ENCODE results near the gene SMAD3. TPM values are rescaled to one million over a fixed set of nuclear protein-coding genes. Genes with fewer than 3 reads are reported as not detected.

Gene SMAD3
- total and polyA plus RNA-seq, 2 of the 4 experiments (the other 2 are of a cell fraction): 71.0 to 177 TPM

DNA sequence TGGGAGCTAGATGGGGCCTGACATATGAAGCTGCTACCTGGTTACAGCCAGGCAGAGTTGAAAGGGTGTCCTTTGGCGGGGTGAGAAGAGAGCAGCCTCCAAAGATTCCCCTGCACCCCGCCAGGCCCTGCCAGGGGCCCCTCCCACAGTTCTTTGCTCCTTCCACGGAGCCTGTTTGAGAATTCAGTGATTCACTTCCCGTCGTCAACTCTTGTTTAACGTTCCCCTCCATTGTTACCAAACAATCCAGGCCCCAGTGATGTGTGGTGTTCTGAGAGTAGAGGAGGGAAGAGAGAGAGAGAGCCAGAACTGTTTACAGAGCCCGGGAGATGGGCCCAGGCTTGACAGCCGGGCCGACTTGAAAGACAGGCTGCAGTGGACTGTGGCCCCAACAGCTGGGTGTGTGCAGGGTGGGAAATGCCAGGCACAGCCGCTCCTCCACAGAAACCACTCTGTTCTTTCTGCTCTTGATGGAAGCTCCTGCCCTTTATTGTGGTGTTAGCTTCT, 81.5 kb downstream of the SMAD3 start:
- POLR2A ChIA-PET (ENCODE audit: unreplicated experiment): interaction anchor here (1.0 kb wide), 1 partner anchor 22 kb away, joined by 3 read pairs; no protein-coding TSS in a partner anchor
- intact Hi-C loops (cut with micrococcal nuclease): loop anchor here (10.0 kb wide), 1 partner anchor 202 kb away; no protein-coding TSS in a partner anchor
- CTCF ChIA-PET: interaction anchor here (1.1 kb wide), 1 partner anchor 21 kb away, joined by 4 read pairs; no protein-coding TSS in a partner anchor

More for the DNA sequence above, 81.5 kb downstream of the SMAD3 start:
- peaks cover 27% of the 10 kb centered on the region; the same call in 1 of the 2 replicates for H4K20me1 ChIP-seq (ENCODE audit: insufficient read depth, low read length)
- peak overlapping the region; percentile 96 for H3K23ac ChIP-seq (ENCODE audit: low read depth, low read length)
- H4K8ac ChIP-seq (ENCODE audit: low read depth in 2 of 2, low read length in 2 of 2): peak overlapping the region; percentile 84 to 93
- peak overlapping the region; percentile 93 for H3K27ac ChIP-seq (ENCODE audit: insufficient read depth, low read length)
- H3K4me1 ChIP-seq (ENCODE audit: control insufficient read depth, insufficient read depth, low read length): peaks cover 58% of the 10 kb centered on the region
- TF ChIP-seq FOS (IDR thresholded peaks at IDR 0.05; ENCODE audit: low read depth, low read length) (peak; percentile 81), BHLHE40 (IDR thresholded peaks at IDR 0.05; ENCODE audit: low read depth, low read length) (peak; percentile 53), CEBPB (IDR thresholded peaks at IDR 0.05; ENCODE audit: low read depth, low read length) (peak; percentile 52; the same call in 1 of the 2 replicates), RAD21 (IDR thresholded peaks at IDR 0.05; ENCODE audit: low read length) (peak; percentile 23; the same call in 1 of the 2 replicates), MAFK (IDR thresholded peaks at IDR 0.05; ENCODE audit: low read depth, low read length) (no peak), MAZ (IDR thresholded peaks at IDR 0.05; ENCODE audit: borderline replicate concordance, low read depth, low read length) (peak; percentile 74; the same call in 1 of the 2 replicates), SMC3 (IDR thresholded peaks at IDR 0.05; ENCODE audit: low read depth, low read length) (peak; percentile 31), NFE2L2 (IDR thresholded peaks at IDR 0.05; ENCODE audit: low read depth, low read length) (0 out of 2 replicates have a peak, but pooled peaks have one; percentile 12), MXI1 (IDR thresholded peaks at IDR 0.05; ENCODE audit: borderline replicate concordance, low read depth, low read length) (0 out of 2 replicates have a peak, but pooled peaks have one; percentile 31), CHD1 (IDR thresholded peaks at IDR 0.05; ENCODE audit: low read depth, low read length) (0 out of 2 replicates have a peak, but pooled peaks have one; percentile 74), POLR2A (IDR thresholded peaks at IDR 0.05; ENCODE audit: low read depth, low read length) (peak; percentile 86; the same call in 1 of the 2 replicates), RFX5 (IDR thresholded peaks at IDR 0.05; ENCODE audit: low read depth, low read length) (no peak)
- TF ChIP-seq, protein P1, sequence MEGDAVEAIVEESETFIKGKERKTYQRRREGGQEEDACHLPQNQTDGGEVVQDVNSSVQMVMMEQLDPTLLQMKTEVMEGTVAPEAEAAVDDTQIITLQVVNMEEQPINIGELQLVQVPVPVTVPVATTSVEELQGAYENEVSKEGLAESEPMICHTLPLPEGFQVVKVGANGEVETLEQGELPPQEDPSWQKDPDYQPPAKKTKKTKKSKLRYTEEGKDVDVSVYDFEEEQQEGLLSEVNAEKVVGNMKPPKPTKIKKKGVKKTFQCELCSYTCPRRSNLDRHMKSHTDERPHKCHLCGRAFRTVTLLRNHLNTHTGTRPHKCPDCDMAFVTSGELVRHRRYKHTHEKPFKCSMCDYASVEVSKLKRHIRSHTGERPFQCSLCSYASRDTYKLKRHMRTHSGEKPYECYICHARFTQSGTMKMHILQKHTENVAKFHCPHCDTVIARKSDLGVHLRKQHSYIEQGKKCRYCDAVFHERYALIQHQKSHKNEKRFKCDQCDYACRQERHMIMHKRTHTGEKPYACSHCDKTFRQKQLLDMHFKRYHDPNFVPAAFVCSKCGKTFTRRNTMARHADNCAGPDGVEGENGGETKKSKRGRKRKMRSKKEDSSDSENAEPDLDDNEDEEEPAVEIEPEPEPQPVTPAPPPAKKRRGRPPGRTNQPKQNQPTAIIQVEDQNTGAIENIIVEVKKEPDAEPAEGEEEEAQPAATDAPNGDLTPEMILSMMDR (conservative IDR thresholded peaks at IDR 0.05; ENCODE audit: low read depth, low read length): no peak
- H3K14ac ChIP-seq (replicated peaks; ENCODE audit: low read depth, low read length): peak overlapping the region; percentile 96
- H3K9ac ChIP-seq (ENCODE audit: low read depth, low read length): peak overlapping the region; percentile 66
- H2AK9ac ChIP-seq (replicated peaks; ENCODE audit: low read depth, low read length, poor library complexity): peak overlapping the region; percentile 68
- no TSS peak for BruUV-seq (replicated peaks)
- H3K9me3 ChIP-seq (ENCODE audit: control insufficient read depth, insufficient read depth, low read length): no peaks in the 10 kb centered on the region
- no peak overlapping the region for H3K4me3 ChIP-seq (ENCODE audit: insufficient read depth, low read depth, low read length)
- peak overlapping the region; percentile 37 for H3K4me2 ChIP-seq (ENCODE audit: low read depth, low read length)
- H2AFZ ChIP-seq (replicated peaks; ENCODE audit: low read length, poor library complexity): peak overlapping the region; percentile 50
- H3K27me3 ChIP-seq (ENCODE audit: control insufficient read depth, insufficient read depth, low read length): no peaks in the 10 kb centered on the region
- peak overlapping the region; percentile 80; the same call in 2 of the 3 replicates for H2BK15ac ChIP-seq (ENCODE audit: low read depth, low read length)
- peaks cover 28% of the 10 kb centered on the region for H3K9me1 ChIP-seq (ENCODE audit: insufficient read depth, low read length)
- H4K5ac ChIP-seq (ENCODE audit: low read depth, low read length): peak overlapping the region; percentile 86
- peak overlapping the region; percentile 98 for H4K91ac ChIP-seq (ENCODE audit: insufficient read depth, low read depth, low read length)
- ATAC-seq (ENCODE audit: low read depth) (peak; percentile 48), DNase-seq (peak; percentile 96)
- 0% methylated on average over 2 of the region's 10 CpGs; no CpG with 5 or more reads in 1 of the 2 experiments for WGBS, 2 experiments (ENCODE audit: extremely low coverage in 2 of 2, insufficient read length in 1 of 2)
- H3K18ac ChIP-seq (ENCODE audit: low read depth, low read length): peak overlapping the region; percentile 62
- H3K56ac ChIP-seq (ENCODE audit: extremely low read depth, insufficient read depth, low read length): peak overlapping the region; percentile 92
- H2BK120ac ChIP-seq (ENCODE audit: low read depth, low read length): peak overlapping the region; percentile 96
- peak overlapping the region; percentile 96 for H3K4ac ChIP-seq (ENCODE audit: low read depth, low read length)
- peak overlapping the region; percentile 93 for H2BK20ac ChIP-seq (ENCODE audit: low read depth, low read length)
- H2AK5ac ChIP-seq (ENCODE audit: low read depth, low read length): peak overlapping the region; percentile 93
- dilution Hi-C loops (cut with HindIII; ENCODE audit: low sequenced_read_pairs, unreplicated experiment): no loop called here
- H2BK5ac ChIP-seq (ENCODE audit: low read depth, low read length, poor library complexity, severe bottlenecking): peak overlapping the region; percentile 90
- in situ Hi-C loops (cut with MboI; ENCODE audit: low sequenced_read_pairs): no loop called here
- H3K36me3 ChIP-seq (ENCODE audit: control insufficient read depth, insufficient read depth, low read length): peaks cover 5% of the 10 kb centered on the region; the same call in 1 of the 2 replicates
- H3K79me1 ChIP-seq (ENCODE audit: low read depth in 1 of 2, low read length in 2 of 2): peaks cover 23 to 74% of the 10 kb centered on the region in 2 experiments
